H1 (cell line): ENCODE results near the gene TBC1D3B. TPM values are rescaled to one million over a fixed set of nuclear protein-coding genes. Genes with fewer than 3 reads are reported as not detected.
"Not testable (repeated sequence)": the region's sequence is repeated elsewhere in the genome, so short reads cannot be mapped to it uniquely, and the experiment has no call there.

Source experiments
- CTCF ChIA-PET: fragments of 300-600 bp; sonication (Branson Sonifier 250); formaldehyde crosslinking; loops from one replicate; lab custom pipeline; 2021; ENCODE audit not compliant: partially characterized antibody; lab: Charles Lee
- POLR2A ChIA-PET: fragments of 300-600 bp; sonication (Branson Sonifier 250); formaldehyde crosslinking; loops from one replicate; lab custom pipeline; 2021; ENCODE audit warnings: inconsistent platforms; ENCODE audit not compliant: partially characterized antibody; lab: Charles Lee
- DNase-seq, 2 experiments: peaks; one replicate each; pipeline versions ENCODE4 v3.0.0 to v3.0.0-alpha.2; 2010 to 2022; ENCODE audit warnings: low spot score in 2 of 2, low read depth in 1 of 2, mixed read lengths in 1 of 2
- FAIRE-seq: peaks from 2 replicates; lab custom pipeline; 2011; peaks lifted over from hg19 to GRCh38; lab: Jason Lieb, UNC
- H2AFZ ChIP-seq: 2 replicates; pipeline ENCODE4 v1.8.1; 2012; ENCODE audit warnings: low read length, inconsistent platforms
- H2AK5ac ChIP-seq: 2 replicates; pipeline ENCODE4 v1.6.1; 2013; ENCODE audit warnings: low read depth, low read length
- H2BK120ac ChIP-seq: replicated peaks from 2 replicates; pipeline ENCODE3; 2013; ENCODE audit warnings: low read depth, low read length, inconsistent platforms
- H2BK12ac ChIP-seq: 2 replicates; pipeline ENCODE4 v1.6.1; 2013; ENCODE audit warnings: low read depth, low read length
- H2BK15ac ChIP-seq: 2 replicates; pipeline ENCODE4 v1.6.1; 2013; ENCODE audit warnings: low read length
- H2BK20ac ChIP-seq: 2 replicates; pipeline ENCODE4 v1.6.1; 2013; ENCODE audit warnings: low read length
- H2BK5ac ChIP-seq: 2 replicates; pipeline ENCODE4 v1.6.1; 2013; ENCODE audit warnings: low read depth, low read length
- H3K14ac ChIP-seq: 2 replicates; pipeline ENCODE4 v1.6.1; 2013; ENCODE audit warnings: inconsistent platforms; ENCODE audit not compliant: insufficient read length
- H3K18ac ChIP-seq: 2 replicates; pipeline ENCODE4 v1.6.1; 2013; ENCODE audit warnings: low read length; ENCODE audit errors: extremely low read depth
- H3K23ac ChIP-seq: 2 replicates; pipeline ENCODE4 v1.6.1; 2013; ENCODE audit warnings: inconsistent platforms; ENCODE audit not compliant: insufficient read length
- H3K23me2 ChIP-seq: 2 replicates; pipeline ENCODE4 v1.6.1; 2013; ENCODE audit warnings: low read depth, low read length
- H3K27ac ChIP-seq: 2 replicates; pipeline ENCODE4 v1.6.1; 2011; ENCODE audit warnings: low read depth, low read length, inconsistent platforms
- H3K27me3 ChIP-seq, 4 experiments: replicated peaks in 1 of 4; 1 replicate in 1 of 4; 2 replicates in 3 of 4; pipeline versions ENCODE4 v1.6.1 to v1.8.1; 2011 to 2013; ENCODE audit warnings: low read length in 3 of 4, mild to moderate bottlenecking in 3 of 4, inconsistent platforms in 2 of 4, mixed read lengths in 2 of 4, moderate library complexity in 1 of 4; ENCODE audit not compliant: control insufficient read depth in 3 of 4, insufficient read depth in 3 of 4; ENCODE audit errors: extremely low read depth in 1 of 4
- H3K36me3 ChIP-seq, 4 experiments: 2 replicates each; pipeline versions ENCODE4 v1.6.1 to v1.8.1; 2011 to 2013; ENCODE audit warnings: mild to moderate bottlenecking in 4 of 4, low read length in 3 of 4, moderate library complexity in 2 of 4, control low read depth in 1 of 4, inconsistent platforms in 1 of 4; ENCODE audit not compliant: insufficient read depth in 4 of 4, control insufficient read depth in 2 of 4
- H3K4ac ChIP-seq: replicated peaks from 2 replicates; pipeline ENCODE3; 2013; ENCODE audit warnings: low read length, low read depth, mixed read lengths, inconsistent platforms; ENCODE audit not compliant: insufficient read length
- H3K4me1 ChIP-seq, 4 experiments: replicated peaks in 1 of 4; 1 replicate in 1 of 4; 2 replicates in 3 of 4; pipeline versions ENCODE4 v1.6.1 to v1.8.1; 2011 to 2013; ENCODE audit warnings: low read length in 3 of 4, inconsistent platforms in 2 of 4, mixed read lengths in 1 of 4; ENCODE audit not compliant: insufficient read depth in 4 of 4, control insufficient read depth in 3 of 4
- H3K4me2 ChIP-seq, 2 experiments: 2 replicates each; pipeline versions ENCODE4 v1.6.1 to v1.8.1; 2011 to 2013; ENCODE audit warnings: low read depth in 2 of 2, low read length in 2 of 2, control low read depth in 1 of 2, inconsistent platforms in 1 of 2, mild to moderate bottlenecking in 1 of 2; ENCODE audit not compliant: insufficient read depth in 1 of 2
- H3K4me3 ChIP-seq, 4 experiments: fragments of 200-600, 300-600 bp in 1 of 4; sonication (generic), shearing (Covaris generic), sonication (Bioruptor Twin) in 1 of 4; 2 replicates each; pipeline versions ENCODE4 v1.5.1 to v1.8.1; 2011 to 2016; ENCODE audit warnings: low read length in 4 of 4, low read depth in 3 of 4, control low read depth in 2 of 4, inconsistent platforms in 2 of 4, mild to moderate bottlenecking in 2 of 4, mixed read lengths in 1 of 4, moderate library complexity in 1 of 4; ENCODE audit not compliant: insufficient read depth in 2 of 4; ENCODE audit errors: extremely low read depth in 1 of 4
- H3K56ac ChIP-seq: replicated peaks from 2 replicates; pipeline ENCODE3; 2013; ENCODE audit warnings: low read depth, mild to moderate bottlenecking, mixed read lengths, low read length, inconsistent platforms; ENCODE audit not compliant: insufficient read length
- H3K79me1 ChIP-seq: 2 replicates; pipeline ENCODE4 v1.6.1; 2013; ENCODE audit warnings: low read depth, low read length, control low read depth
- H3K79me2 ChIP-seq, 2 experiments: 2 replicates each; pipeline versions ENCODE4 v1.6.1 to v1.8.1; 2012 to 2013; ENCODE audit warnings: low read length in 2 of 2, mild to moderate bottlenecking in 2 of 2, inconsistent platforms in 1 of 2; ENCODE audit not compliant: insufficient read depth in 2 of 2, control insufficient read depth in 1 of 2
- H3K9ac ChIP-seq, 4 experiments: replicated peaks in 1 of 4; 1 replicate in 1 of 4; 2 replicates in 3 of 4; pipeline versions ENCODE4 v1.6.1 to v1.8.1; 2011 to 2013; ENCODE audit warnings: low read depth in 3 of 4, low read length in 3 of 4, control low read depth in 2 of 4, mild to moderate bottlenecking in 2 of 4, moderate library complexity in 2 of 4, inconsistent platforms in 1 of 4; ENCODE audit errors: extremely low read depth in 1 of 4
- H3K9me3 ChIP-seq, 2 experiments: 2 replicates each; pipeline versions ENCODE4 v1.6.1 to v1.8.1; 2012 to 2013; ENCODE audit warnings: mild to moderate bottlenecking in 2 of 2, moderate library complexity in 2 of 2, control low read depth in 1 of 2, inconsistent platforms in 1 of 2, low read depth in 1 of 2, low read length in 1 of 2, mixed read lengths in 1 of 2; ENCODE audit not compliant: insufficient read depth in 2 of 2
- H4K20me1 ChIP-seq, 2 experiments: replicated peaks in 1 of 2; 2 replicates each; pipeline versions ENCODE3 to v1.8.1; 2011 to 2013; ENCODE audit warnings: inconsistent platforms in 2 of 2, low read length in 2 of 2, mild to moderate bottlenecking in 1 of 2; ENCODE audit not compliant: insufficient read depth in 2 of 2, control insufficient read depth in 1 of 2
- H4K5ac ChIP-seq: 2 replicates; pipeline ENCODE4 v1.6.1; 2013; ENCODE audit warnings: low read length, low read depth, mixed read lengths, inconsistent platforms; ENCODE audit not compliant: insufficient read length
- H4K8ac ChIP-seq: 2 replicates; pipeline ENCODE4 v1.8.0; 2013; ENCODE audit warnings: mild to moderate bottlenecking, moderate library complexity, low read length, inconsistent platforms; ENCODE audit not compliant: insufficient read depth; ENCODE audit errors: extremely low read depth
- H4K91ac ChIP-seq: replicated peaks from 2 replicates; pipeline ENCODE3; 2013; ENCODE audit warnings: low read length, mixed read lengths, inconsistent platforms; ENCODE audit not compliant: insufficient read length
- WGBS, 2 experiments: shearing (Covaris generic) in 1 of 2; methylation state at CpG; one replicate each; pipeline versions ENCODE4 v1.1.6 to v1.1.7; 2013 to 2015; ENCODE audit warnings: low lambda C conversion rate in 2 of 2, mixed read lengths in 2 of 2, inconsistent platforms in 1 of 2, low coverage in 1 of 2, missing lambda C conversion rate in 1 of 2; ENCODE audit not compliant: insufficient replicate concordance in 2 of 2, insufficient coverage in 1 of 2, insufficient read length in 1 of 2; ENCODE audit errors: extremely low coverage in 1 of 2, missing lambda C conversion rate in 1 of 2; 5-methylcytosine and 5-hydroxymethylcytosine counted together
- polyA plus RNA-seq, 7 experiments: library from polyadenylated mRNA; depleted of rRNA in 3 of 7; stranded (reverse) in 5 of 7; unstranded in 2 of 7; fragments of >200 nt in 5 of 7; fragments of 200-250 nt in 2 of 7; gene quantifications; 1 replicate in 5 of 7; 2 replicates in 1 of 7; 4 replicates in 1 of 7; pipeline versions ENCODE4 v1.2.1 to v1.2.3, GENCODE V29; 2011 to 2013; ENCODE audit warnings: missing spikeins in 2 of 7, mixed read lengths in 2 of 7
- total RNA-seq: library from RNA; stranded (reverse); fragmentation: NEBNext Ultra II Directional; extraction: Animal tissue kit (Norgen Biotek cat#: 25700); gene quantifications from 2 replicates; pipeline ENCODE4 v1.2.1, GENCODE V29; 2021

The TBC1D3B gene
- total and polyA plus RNA-seq, 2 of the 8 experiments (the other 6 are each of a cell fraction or from before 2014, with no cell fraction given), result 0.54 to 6.2 TPM

GRCh38 chr17:36194147-36194831 lies 17.9 kb upstream of the TBC1D3B start:
- not testable (repeated sequence) for FAIRE-seq, H3K4me2 ChIP-seq, H3K27ac ChIP-seq, H4K8ac ChIP-seq, H3K79me2 ChIP-seq, H2BK120ac ChIP-seq, H3K9me3 ChIP-seq, H2AK5ac ChIP-seq, H3K4me1 ChIP-seq, H3K9ac ChIP-seq, DNase-seq, H2BK5ac ChIP-seq, H3K79me1 ChIP-seq, H3K18ac ChIP-seq, H2BK12ac ChIP-seq, H3K4ac ChIP-seq, H3K14ac ChIP-seq, H4K5ac ChIP-seq, H4K20me1 ChIP-seq, H3K23ac ChIP-seq, H2BK15ac ChIP-seq, H3K56ac ChIP-seq, H3K27me3 ChIP-seq, H3K4me3 ChIP-seq, H4K91ac ChIP-seq, H2BK20ac ChIP-seq, H2AFZ ChIP-seq, H3K23me2 ChIP-seq, H3K36me3 ChIP-seq
- WGBS, 2 experiments, result 91% methylated on average over 6 of the region's 8 CpGs; no CpG with 5 or more reads in 1 of the 2 experiments
- ChIA-PET CTCF (interaction anchor here (1.3 to 1.8 kb wide), 3 partner anchors 8 to 289 kb away, joined by 3 to 5 read pairs (median 5); no protein-coding TSS in a partner anchor), POLR2A (interaction anchor here (1.4 kb wide), 1 partner anchor 8 kb away, joined by 3 read pairs; no protein-coding TSS in a partner anchor)
